Measurements from ENCODE around the gene SSU72.

SSU72 gene

GRCh38 chr1:1606232-1606631 is 31.6 kb upstream of the SSU72 start:
- no peak overlapping the region for H3K4ac ChIP-seq (ENCODE audit: low read depth, low read length)
- H2AFZ ChIP-seq (ENCODE audit: insufficient read depth, low read length, poor library complexity): no peak overlapping the region
- no peak overlapping the region for H4K12ac ChIP-seq (ENCODE audit: low read depth, low read length)
- H3K18ac ChIP-seq (ENCODE audit: low read length): no peak overlapping the region
- no peak overlapping the region for H2BK12ac ChIP-seq (ENCODE audit: low read length)
- no CpG with 5 or more reads among the region's 13 CpGs for WGBS (ENCODE audit: extremely low coverage, insufficient coverage, insufficient read length)
- H4K91ac ChIP-seq (ENCODE audit: low read depth, low read length): no peak overlapping the region
- H3K4me1 ChIP-seq (ENCODE audit: control insufficient read depth in 1 of 2, insufficient read depth in 2 of 2, low read length in 2 of 2): no peaks in the 10 kb centered on the region
- H2AK5ac ChIP-seq (ENCODE audit: low read length): no peak overlapping the region
- H3K9me3 ChIP-seq (ENCODE audit: insufficient read depth, low read depth, low read length): peaks cover 4% of the 10 kb centered on the region
- H3K27ac ChIP-seq (ENCODE audit: low read depth, low read length): no peak overlapping the region
- H3K79me2 ChIP-seq (ENCODE audit: control insufficient read depth, insufficient read depth, low read length, poor library complexity): no peaks in the 10 kb centered on the region
- no peak overlapping the region for H3K4me2 ChIP-seq (ENCODE audit: low read length)
- H3K79me1 ChIP-seq (ENCODE audit: low read length): no peaks in the 10 kb centered on the region
- no peak overlapping the region for H3K23ac ChIP-seq (ENCODE audit: low read length)
- no peak overlapping the region for H3K9ac ChIP-seq (ENCODE audit: low read length)
- peaks cover 2% of the 10 kb centered on the region for H3K27me3 ChIP-seq (ENCODE audit: insufficient read depth, low read length)
- H2BK120ac ChIP-seq (ENCODE audit: insufficient read depth, low read length, poor library complexity): no peak overlapping the region
- H3K14ac ChIP-seq (ENCODE audit: low read length): no peak overlapping the region
- H3K36me3 ChIP-seq (ENCODE audit: control insufficient read depth in 1 of 2, insufficient read depth in 2 of 2, low read length in 2 of 2): no peaks in the 10 kb centered on the region
- no peak overlapping the region for H3K4me3 ChIP-seq (ENCODE audit: low read depth, low read length)
- no peak overlapping the region for H2BK5ac ChIP-seq (ENCODE audit: low read depth, low read length, poor library complexity)
- no peak overlapping the region for H4K8ac ChIP-seq (ENCODE audit: low read depth, low read length)
- no peak for DNase-seq

GRCh38 chr1:1605724-1606123 is 31.1 kb upstream of the SSU72 start:
- Histone ChIP-seq H3K4ac (ENCODE audit: low read depth, low read length) (no peak overlapping the region), H3K4me2 (ENCODE audit: low read length) (no peak overlapping the region), H3K23ac (ENCODE audit: low read length) (no peak overlapping the region), H3K79me1 (ENCODE audit: low read length) (no peaks in the 10 kb centered on the region), H3K14ac (ENCODE audit: low read length) (no peak overlapping the region), H2BK12ac (ENCODE audit: low read length) (no peak overlapping the region), H3K4me3 (ENCODE audit: low read depth, low read length) (no peak overlapping the region), H4K91ac (ENCODE audit: low read depth, low read length) (no peak overlapping the region), H2BK5ac (ENCODE audit: low read depth, low read length, poor library complexity) (no peak overlapping the region), H2BK120ac (ENCODE audit: insufficient read depth, low read length, poor library complexity) (no peak overlapping the region), H3K79me2 (ENCODE audit: control insufficient read depth, insufficient read depth, low read length, poor library complexity) (no peaks in the 10 kb centered on the region), H3K27me3 (ENCODE audit: insufficient read depth, low read length) (peaks cover 7% of the 10 kb centered on the region), H3K9me3 (ENCODE audit: insufficient read depth, low read depth, low read length) (peaks cover 4% of the 10 kb centered on the region), H3K4me1 (ENCODE audit: control insufficient read depth in 1 of 2, insufficient read depth in 2 of 2, low read length in 2 of 2) (no peaks in the 10 kb centered on the region), H4K12ac (ENCODE audit: low read depth, low read length) (no peak overlapping the region), H3K9ac (ENCODE audit: low read length) (no peak overlapping the region), H2AK5ac (ENCODE audit: low read length) (no peak overlapping the region), H2AFZ (ENCODE audit: insufficient read depth, low read length, poor library complexity) (no peak overlapping the region), H3K27ac (ENCODE audit: low read depth, low read length) (no peak overlapping the region), H4K8ac (ENCODE audit: low read depth, low read length) (no peak overlapping the region), H3K36me3 (ENCODE audit: control insufficient read depth in 1 of 2, insufficient read depth in 2 of 2, low read length in 2 of 2) (no peaks in the 10 kb centered on the region), H3K18ac (ENCODE audit: low read length) (no peak overlapping the region)
- whole genome bisulfite sequencing (ENCODE audit: extremely low coverage, insufficient coverage, insufficient read length): no CpG with 5 or more reads among the region's 17 CpGs
- DNase-seq: no peak

GRCh38 chr1:1605034-1605591 is 30.4 kb upstream of the SSU72 start:
- Histone ChIP-seq H3K4ac (ENCODE audit: low read depth, low read length) (no peak overlapping the region), H4K12ac (ENCODE audit: low read depth, low read length) (no peak overlapping the region), H3K23ac (ENCODE audit: low read length) (no peak overlapping the region), H2BK12ac (ENCODE audit: low read length) (no peak overlapping the region), H3K9me3 (ENCODE audit: insufficient read depth, low read depth, low read length) (peaks cover 7% of the 10 kb centered on the region), H4K8ac (ENCODE audit: low read depth, low read length) (no peak overlapping the region), H3K9ac (ENCODE audit: low read length) (no peak overlapping the region), H2BK120ac (ENCODE audit: insufficient read depth, low read length, poor library complexity) (no peak overlapping the region), H3K18ac (ENCODE audit: low read length) (no peak overlapping the region), H2BK5ac (ENCODE audit: low read depth, low read length, poor library complexity) (no peak overlapping the region), H3K4me3 (ENCODE audit: low read depth, low read length) (no peak overlapping the region), H3K27me3 (ENCODE audit: insufficient read depth, low read length) (peaks cover 13% of the 10 kb centered on the region), H3K36me3 (ENCODE audit: control insufficient read depth in 1 of 2, insufficient read depth in 2 of 2, low read length in 2 of 2) (no peaks in the 10 kb centered on the region), H2AK5ac (ENCODE audit: low read length) (no peak overlapping the region), H2AFZ (ENCODE audit: insufficient read depth, low read length, poor library complexity) (no peak overlapping the region), H3K4me2 (ENCODE audit: low read length) (no peak overlapping the region), H3K79me2 (ENCODE audit: control insufficient read depth, insufficient read depth, low read length, poor library complexity) (no peaks in the 10 kb centered on the region), H3K14ac (ENCODE audit: low read length) (no peak overlapping the region), H3K27ac (ENCODE audit: low read depth, low read length) (no peak overlapping the region), H3K4me1 (ENCODE audit: control insufficient read depth in 1 of 2, insufficient read depth in 2 of 2, low read length in 2 of 2) (peaks cover 4 to 5% of the 10 kb centered on the region in 2 experiments), H3K79me1 (ENCODE audit: low read length) (no peaks in the 10 kb centered on the region), H4K91ac (ENCODE audit: low read depth, low read length) (no peak overlapping the region)
- WGBS (ENCODE audit: extremely low coverage, insufficient coverage, insufficient read length): no CpG with 5 or more reads among the region's 14 CpGs
- DNase-seq: no peak

GRCh38 chr1:1604374-1605033 is 29.8 kb upstream of the SSU72 start:
- no peak for DNase-seq
- Histone ChIP-seq H4K8ac (ENCODE audit: low read depth, low read length) (no peak overlapping the region), H4K91ac (ENCODE audit: low read depth, low read length) (no peak overlapping the region), H3K23ac (ENCODE audit: low read length) (no peak overlapping the region), H3K18ac (ENCODE audit: low read length) (no peak overlapping the region), H2AK5ac (ENCODE audit: low read length) (no peak overlapping the region), H3K27ac (ENCODE audit: low read depth, low read length) (no peak overlapping the region), H3K79me1 (ENCODE audit: low read length) (no peaks in the 10 kb centered on the region), H3K9ac (ENCODE audit: low read length) (no peak overlapping the region), H2AFZ (ENCODE audit: insufficient read depth, low read length, poor library complexity) (no peak overlapping the region), H3K9me3 (ENCODE audit: insufficient read depth, low read depth, low read length) (peaks cover 7% of the 10 kb centered on the region), H3K4me3 (ENCODE audit: low read depth, low read length) (no peak overlapping the region), H3K4me2 (ENCODE audit: low read length) (no peak overlapping the region), H3K79me2 (ENCODE audit: control insufficient read depth, insufficient read depth, low read length, poor library complexity) (no peaks in the 10 kb centered on the region), H3K4me1 (ENCODE audit: control insufficient read depth in 1 of 2, insufficient read depth in 2 of 2, low read length in 2 of 2) (peaks cover 5 to 6% of the 10 kb centered on the region in 2 experiments), H2BK120ac (ENCODE audit: insufficient read depth, low read length, poor library complexity) (no peak overlapping the region), H3K27me3 (ENCODE audit: insufficient read depth, low read length) (peaks cover 15% of the 10 kb centered on the region), H3K14ac (ENCODE audit: low read length) (no peak overlapping the region), H2BK5ac (ENCODE audit: low read depth, low read length, poor library complexity) (no peak overlapping the region), H3K36me3 (ENCODE audit: control insufficient read depth in 1 of 2, insufficient read depth in 2 of 2, low read length in 2 of 2) (no peaks in the 10 kb centered on the region), H2BK12ac (ENCODE audit: low read length) (no peak overlapping the region), H4K12ac (ENCODE audit: low read depth, low read length) (no peak overlapping the region), H3K4ac (ENCODE audit: low read depth, low read length) (no peak overlapping the region)
- no CpG with 5 or more reads among the region's 15 CpGs for WGBS (ENCODE audit: extremely low coverage, insufficient coverage, insufficient read length)
